Endodermal cell (in vitro differentiated cells): ENCODE results near the gene GFPT2. TPM values are rescaled to one million over a fixed set of nuclear protein-coding genes. Genes with fewer than 3 reads are reported as not detected.

Source experiments
- DNase-seq: peaks from one replicate; pipeline ENCODE4 v3.0.0-alpha.2; 2017
- H3K27ac ChIP-seq: 2 replicates; pipeline ENCODE4 v1.5.1; 2013; ENCODE audit warnings: mild to moderate bottlenecking, low read depth, low read length, moderate library complexity
- H3K27me3 ChIP-seq: 2 replicates; pipeline ENCODE4 v1.6.1; 2013; ENCODE audit warnings: mild to moderate bottlenecking, low read length, moderate library complexity; ENCODE audit not compliant: insufficient read depth, control insufficient read depth, poor library complexity, severe bottlenecking
- H3K36me3 ChIP-seq: 2 replicates; pipeline ENCODE4 v1.7.0; 2013; ENCODE audit warnings: mild to moderate bottlenecking, low read length, moderate library complexity; ENCODE audit not compliant: control insufficient read depth, insufficient read depth
- H3K4me1 ChIP-seq: one replicate; pipeline ENCODE4 v1.7.0; 2013; ENCODE audit warnings: low read length; ENCODE audit not compliant: control insufficient read depth, insufficient read depth
- H3K4me3 ChIP-seq: 2 replicates; pipeline ENCODE4 v1.5.1; 2013; ENCODE audit warnings: mild to moderate bottlenecking, low read length, moderate library complexity
- H3K9ac ChIP-seq: 2 replicates; pipeline ENCODE4 v1.6.1; 2013; ENCODE audit warnings: mild to moderate bottlenecking, low read length, moderate library complexity; ENCODE audit not compliant: poor library complexity, severe bottlenecking; ENCODE audit errors: extremely low read depth
- H3K9me3 ChIP-seq: 2 replicates; pipeline ENCODE4 v1.6.1; 2013; ENCODE audit warnings: mild to moderate bottlenecking, low read length, moderate library complexity; ENCODE audit not compliant: control insufficient read depth
- H3K27ac Mint-ChIP-seq: 2 replicates; pipeline ENCODE4 v1.8.0; 2020; ENCODE audit warnings: mixed read lengths
- H3K27me3 Mint-ChIP-seq: 2 replicates; pipeline ENCODE4 v1.8.0; 2021; ENCODE audit warnings: mild to moderate bottlenecking, mixed read lengths; ENCODE audit not compliant: insufficient read depth
- H3K36me3 Mint-ChIP-seq: 2 replicates; pipeline ENCODE4 v1.8.0; 2020; ENCODE audit warnings: low read depth, mixed read lengths
- H3K4me1 Mint-ChIP-seq: 2 replicates; pipeline ENCODE4 v1.8.0; 2020; ENCODE audit warnings: mixed read lengths
- H3K4me3 Mint-ChIP-seq: 2 replicates; pipeline ENCODE4 v1.8.0; 2020; ENCODE audit warnings: mild to moderate bottlenecking, moderate library complexity, mixed read lengths
- H3K9me3 Mint-ChIP-seq: 2 replicates; pipeline ENCODE4 v1.8.0; 2020; ENCODE audit warnings: mild to moderate bottlenecking, mixed read lengths
- CTCF ChIP-seq: fragments of 200-600 bp; sonication (generic); conservative IDR thresholded peaks from 2 replicates; pipeline ENCODE4 v1.5.0; 2021; ENCODE audit warnings: antibody characterized with exemption, mild to moderate bottlenecking
- WGBS, 2 experiments: methylation state at CpG; one replicate each; pipeline versions ENCODE4 v1.1.5 to v1.1.7; 2013; ENCODE audit warnings: missing lambda C conversion rate in 2 of 2, mixed read lengths in 1 of 2; ENCODE audit not compliant: insufficient coverage in 1 of 2, insufficient read length in 1 of 2; 5-methylcytosine and 5-hydroxymethylcytosine counted together
- total RNA-seq, 2 donors: library from RNA; stranded (reverse); fragmentation: NEBNext Ultra II Directional in 1 of 2; extraction: Animal tissue kit (Norgen Biotek cat#: 25700) in 1 of 2; gene quantifications; 2 replicates in 1 of 2; 3 replicates in 1 of 2; pipeline ENCODE4 v1.2.1, GENCODE V29; 2021

GFPT2 gene
- total RNA-seq, 2 donors from 2014 or later = 19.5 to 37.3 TPM

- Histone ChIP-seq H3K27ac (no peak overlapping the region), H3K9ac (no peak overlapping the region), H3K36me3 (no peaks in the 10 kb centered on the region), H3K9me3 (no peaks in the 10 kb centered on the region), H3K4me3 (no peak overlapping the region), H3K4me1 (no peaks in the 10 kb centered on the region), H3K27me3 (no peaks in the 10 kb centered on the region)
- TF ChIP-seq CTCF = no peak
- Mint-ChIP-seq H3K4me1 (no peaks in the 10 kb centered on the region), H3K27ac (no peak overlapping the region), H3K4me3 (no peak overlapping the region), H3K36me3 (no peaks in the 10 kb centered on the region), H3K27me3 (no peaks in the 10 kb centered on the region), H3K9me3 (no peaks in the 10 kb centered on the region)
- 95 to 100% methylated on average over 5 of the region's 5 CpGs for WGBS, 2 experiments
- no peak for DNase-seq
These were observed 20.3 kb upstream of the GFPT2 start for GRCh38 chr5:180373454-180373853.

- Histone ChIP-seq H3K27ac (no peak overlapping the region), H3K36me3 (no peaks in the 10 kb centered on the region), H3K9ac (no peak overlapping the region), H3K4me1 (no peaks in the 10 kb centered on the region), H3K9me3 (no peaks in the 10 kb centered on the region), H3K4me3 (no peak overlapping the region), H3K27me3 (no peaks in the 10 kb centered on the region)
- DNase-seq = no peak
- no peak for TF ChIP-seq CTCF
- no peaks in the 10 kb centered on the region for H3K4me1 Mint-ChIP-seq
- H3K27ac Mint-ChIP-seq = no peak overlapping the region
- 87 to 93% methylated on average over 4 to 5 of the region's 5 CpGs for WGBS, 2 experiments
- H3K4me3 Mint-ChIP-seq = no peak overlapping the region
- no peaks in the 10 kb centered on the region for H3K36me3 Mint-ChIP-seq
- no peaks in the 10 kb centered on the region for H3K27me3 Mint-ChIP-seq
- H3K9me3 Mint-ChIP-seq = no peaks in the 10 kb centered on the region
These were observed 18.8 kb upstream of the GFPT2 start for GRCh38 chr5:180371949-180372348.

GRCh38 chr5:180370861-180371641 is 17.9 kb upstream of the GFPT2 start:
- Histone ChIP-seq H3K27ac (no peak overlapping the region), H3K9ac (no peak overlapping the region), H3K4me3 (no peak overlapping the region), H3K36me3 (no peaks in the 10 kb centered on the region), H3K4me1 (no peaks in the 10 kb centered on the region), H3K27me3 (no peaks in the 10 kb centered on the region), H3K9me3 (no peaks in the 10 kb centered on the region)
- no peaks in the 10 kb centered on the region for H3K36me3 Mint-ChIP-seq
- H3K27me3 Mint-ChIP-seq = no peaks in the 10 kb centered on the region
- no peaks in the 10 kb centered on the region for H3K4me1 Mint-ChIP-seq
- H3K27ac Mint-ChIP-seq = no peak overlapping the region
- H3K9me3 Mint-ChIP-seq = no peaks in the 10 kb centered on the region
- DNase-seq = peak; percentile 62
- no peak overlapping the region for H3K4me3 Mint-ChIP-seq
- TF ChIP-seq CTCF = no peak
- 94 to 98% methylated on average over 12 to 24 of the region's 24 CpGs for whole genome bisulfite sequencing, 2 experiments
